Pancreas (tissue), 10 donors: ENCODE results near the gene APOA4. TPM values are rescaled to one million over a fixed set of nuclear protein-coding genes. Genes with fewer than 3 reads are reported as not detected.
"Not testable (repeated sequence)": the region's sequence is repeated elsewhere in the genome, so short reads cannot be mapped to it uniquely, and the experiment has no call there.

Experiments
- ATAC-seq, 4 donors: fragments of 200-7000 bp; cut with Tn5 transposase; one replicate each; pipeline versions ENCODE4 v1.8.0 to v1.9.1; 2020; ENCODE audit warnings: mild to moderate bottlenecking in 4 of 4, moderate library complexity in 4 of 4
- DNase-seq, 6 donors: peaks; one replicate each; pipeline ENCODE4 v3.0.0-alpha.2; 2020
- FAIRE-seq: peaks from 2 replicates; lab custom pipeline; 2012; peaks lifted over from hg19 to GRCh38; lab: Jason Lieb, UNC
- H3K27ac ChIP-seq, 4 donors: fragments of 200-600 bp; sonication (generic); 1 replicate in 3 of 4; 2 replicates in 1 of 4; pipeline versions ENCODE4 v1.5.0 to v1.8.0; 2020
- H3K27me3 ChIP-seq, 4 donors: fragments of 200-600 bp; one replicate each; pipeline ENCODE4 v1.8.0; 2021
- H3K36me3 ChIP-seq, 3 donors: fragments of 200-600 bp; sonication (generic) in 1 of 3; one replicate each; pipeline versions ENCODE4 v1.5.0 to v1.8.0; 2020 to 2021
- H3K4me1 ChIP-seq, 3 donors: fragments of 200-600 bp; one replicate each; pipeline ENCODE4 v1.8.0; 2021
- H3K4me3 ChIP-seq, 4 donors: fragments of 200-600 bp; sonication (generic) in 2 of 4; one replicate each; pipeline versions ENCODE4 v1.5.0 to v1.8.0; 2020 to 2021
- H3K9me3 ChIP-seq, 4 donors: fragments of 200-600 bp; one replicate each; pipeline ENCODE4 v1.8.0; 2021
- WGBS, 2 donors: extraction: QIAGEN DNeasy Blood & Tissue Kit; methylation state at CpG; one replicate each; pipeline ENCODE4 v1.1.7; 2013; 5-methylcytosine and 5-hydroxymethylcytosine counted together
- intact Hi-C, 3 donors: fragments of 100-400 bp; cut with DNase I; formaldehyde crosslinking; loops; one replicate each; pipeline versions ENCODE4 v1.11.1 to v1.14.2; 2022
- polyA plus RNA-seq, 2 donors: library from polyadenylated mRNA; stranded (reverse); fragments of 200-250 nt; gene quantifications; one replicate each; pipeline ENCODE4 v1.2.3, GENCODE V29; 2013
- total RNA-seq, 6 donors: library from RNA; stranded (reverse); fragmentation: NEBNext Ultra II Directional in 4 of 6; extraction: Animal tissue kit (Norgen Biotek cat#: 25700) in 4 of 6; gene quantifications; one replicate each; pipeline versions ENCODE4 v1.2.1 to v1.2.4, GENCODE V29; 2021 to 2023
- TF ChIP-seq, protein P1 (sequence below), 4 donors: fragments of 200-600 bp; sonication (generic) in 3 of 4; IDR thresholded peaks; one replicate each; pipeline versions ENCODE4 v1.5.0 to v1.8.0; 2021; ENCODE audit warnings: antibody characterized with exemption in 4 of 4
- donor health status: healthy with polysubstance abuse.
- donor health status: DM: no; HTN: no; CAD: no; lungs with moderate emphysema.
- donor health status: DM: no; HTN: no; CAD: no.
- donor health status: control.
- donor health status: control.
- donor health status: Bipolar disorder and iron deficiency.
- donor health status: DM: yes; HTN: yes; CAD: no.
- donor health status: DM: no; HTN: no; CAD: no.
- donor health status: DM: no; HTN: no; CAD: no.
- donor health status: DM: yes; HTN: yes; CAD: no.

APOA4 gene
- total and polyA plus RNA-seq, 8 donors, result 0.33 TPM; not detected in 7

DNA sequence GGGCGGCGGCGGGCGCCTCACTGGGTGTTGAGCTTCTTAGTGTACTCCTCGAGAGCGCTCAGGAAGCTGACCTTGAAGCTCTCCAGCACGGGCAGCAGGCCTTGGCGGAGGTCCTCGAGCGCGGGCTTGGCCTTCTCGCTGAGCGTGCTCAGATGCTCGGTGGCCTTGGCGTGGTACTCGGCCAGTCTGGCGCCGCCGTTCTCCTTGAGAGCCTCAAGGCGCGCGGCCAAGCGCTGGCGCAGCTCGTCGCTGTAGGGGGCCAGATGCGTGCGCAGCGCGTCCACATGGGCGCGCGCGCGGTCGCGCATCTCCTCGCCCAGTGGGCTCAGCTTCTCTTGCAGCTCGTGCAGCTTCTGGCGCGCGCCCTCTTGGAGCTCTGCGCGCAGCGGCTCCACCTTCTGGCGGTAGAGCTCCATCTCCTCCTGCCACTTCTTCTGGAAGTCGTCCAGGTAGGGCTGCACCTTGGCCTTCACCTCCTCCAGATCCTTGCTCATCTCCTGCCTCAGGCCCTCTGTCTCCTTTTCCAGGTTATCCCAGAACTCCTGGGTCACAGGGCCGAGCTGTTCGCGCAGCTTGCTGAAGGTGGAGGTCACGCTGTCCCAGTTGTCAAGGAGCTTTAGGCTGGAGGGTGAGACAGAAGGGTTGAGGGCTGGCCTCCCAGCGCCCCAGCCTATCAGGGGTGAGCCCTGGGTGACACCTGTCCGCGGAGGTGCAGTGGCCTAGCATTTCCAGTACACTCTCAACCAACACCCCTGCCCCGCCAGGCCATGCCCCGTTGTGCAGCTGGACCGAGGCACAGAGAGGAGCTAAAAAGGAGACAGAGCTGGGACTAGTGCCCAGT is 12.9 kb upstream of the APOA4 start:
- Histone ChIP-seq H3K4me3 (peak overlapping the region in 3 of 4 donors; percentile 9 to 39 (median 12)), H3K4me1 (peaks cover 0 to 10% (median 6%) of the 10 kb centered on the region in 3 donors), H3K27ac (peak overlapping the region in 2 of 4 donors; percentile 42 to 46), H3K9me3 (no peaks in the 10 kb centered on the region), H3K27me3 (no peaks in the 10 kb centered on the region), H3K36me3 (no peaks in the 10 kb centered on the region)
- TF ChIP-seq, protein P1, sequence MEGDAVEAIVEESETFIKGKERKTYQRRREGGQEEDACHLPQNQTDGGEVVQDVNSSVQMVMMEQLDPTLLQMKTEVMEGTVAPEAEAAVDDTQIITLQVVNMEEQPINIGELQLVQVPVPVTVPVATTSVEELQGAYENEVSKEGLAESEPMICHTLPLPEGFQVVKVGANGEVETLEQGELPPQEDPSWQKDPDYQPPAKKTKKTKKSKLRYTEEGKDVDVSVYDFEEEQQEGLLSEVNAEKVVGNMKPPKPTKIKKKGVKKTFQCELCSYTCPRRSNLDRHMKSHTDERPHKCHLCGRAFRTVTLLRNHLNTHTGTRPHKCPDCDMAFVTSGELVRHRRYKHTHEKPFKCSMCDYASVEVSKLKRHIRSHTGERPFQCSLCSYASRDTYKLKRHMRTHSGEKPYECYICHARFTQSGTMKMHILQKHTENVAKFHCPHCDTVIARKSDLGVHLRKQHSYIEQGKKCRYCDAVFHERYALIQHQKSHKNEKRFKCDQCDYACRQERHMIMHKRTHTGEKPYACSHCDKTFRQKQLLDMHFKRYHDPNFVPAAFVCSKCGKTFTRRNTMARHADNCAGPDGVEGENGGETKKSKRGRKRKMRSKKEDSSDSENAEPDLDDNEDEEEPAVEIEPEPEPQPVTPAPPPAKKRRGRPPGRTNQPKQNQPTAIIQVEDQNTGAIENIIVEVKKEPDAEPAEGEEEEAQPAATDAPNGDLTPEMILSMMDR (IDR thresholded peaks at IDR 0.05), result peak in 3 of 4 donors; percentile 30 to 50 (median 36)
- WGBS, 2 donors, result 10 to 11% methylated on average over 57 of the region's 57 CpGs
- FAIRE-seq (no peak), ATAC-seq (peak; percentile 80 to 90 (median 88)), DNase-seq (peak; percentile 75 to 97 (median 86))
- intact Hi-C loops, result no loop called here

DNA sequence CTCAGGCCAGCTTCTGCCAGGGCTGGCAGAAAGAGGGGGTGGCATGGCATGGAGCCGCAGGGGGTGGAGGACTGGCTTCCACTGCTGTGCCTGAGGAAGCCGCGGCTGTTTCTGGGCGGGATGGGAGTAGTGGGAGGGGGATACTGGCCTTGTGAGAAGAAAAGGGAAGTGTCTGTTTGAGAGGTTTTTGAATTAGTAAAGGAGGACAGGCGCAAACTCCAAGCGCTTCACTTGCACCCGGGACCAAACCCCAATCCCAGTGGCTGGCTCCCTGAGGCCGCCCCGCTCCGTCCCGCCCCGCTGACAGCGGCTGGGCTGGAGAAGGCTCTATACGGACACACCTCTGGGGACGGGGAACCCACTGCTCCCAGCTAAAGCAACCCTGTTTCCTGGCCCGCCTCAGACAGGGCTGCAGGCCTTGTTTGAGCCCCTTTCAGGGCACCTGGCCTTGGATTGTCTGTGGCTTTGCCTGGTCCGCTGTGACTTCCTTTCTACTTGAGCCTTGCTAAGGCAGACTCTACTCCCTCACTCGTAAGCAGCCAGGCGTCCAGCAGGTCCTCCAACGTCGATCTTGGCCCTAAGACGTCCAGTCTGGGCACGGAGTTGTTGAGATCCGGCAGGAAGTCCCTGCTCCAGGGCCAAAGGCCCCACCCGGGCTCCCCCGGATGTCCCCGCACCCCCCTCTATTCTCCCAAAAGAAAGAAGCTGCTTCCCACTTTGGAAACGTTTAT is 12.1 kb upstream of the APOA4 start:
- ATAC-seq, result peak; percentile 12 to 24 (median 21)
- Histone ChIP-seq H3K4me1 (peaks cover 0 to 10% (median 6%) of the 10 kb centered on the region in 3 donors), H3K9me3 (no peaks in the 10 kb centered on the region), H3K36me3 (no peaks in the 10 kb centered on the region), H3K27me3 (no peaks in the 10 kb centered on the region), H3K4me3 (peak overlapping the region in 2 of 4 donors; percentile 9 to 39), H3K27ac (peak overlapping the region in 2 of 4 donors; percentile 42 to 46)
- peak in 1 of 6 donors; percentile 66 for DNase-seq
- TF ChIP-seq, protein P1 (IDR thresholded peaks at IDR 0.05), result no peak
- FAIRE-seq, result no peak
- WGBS, 2 donors, result 68 to 70% methylated on average over 28 of the region's 28 CpGs
- intact Hi-C loops, result no loop called here

GRCh38 chr11:116834535-116835041 is 11.5 kb upstream of the APOA4 start:
- not testable (repeated sequence) for H3K36me3 ChIP-seq, FAIRE-seq, H3K9me3 ChIP-seq, H3K27ac ChIP-seq, ATAC-seq, H3K27me3 ChIP-seq, H3K4me3 ChIP-seq, DNase-seq, H3K4me1 ChIP-seq
- 82% methylated on average over 13 of the region's 13 CpGs for WGBS, 2 donors
- intact Hi-C loops, result loop anchor here in 1 of 3 donors (5.0 kb wide), 1 partner anchor 42 kb away; the partner anchor contains the start of gene APOA5

DNA sequence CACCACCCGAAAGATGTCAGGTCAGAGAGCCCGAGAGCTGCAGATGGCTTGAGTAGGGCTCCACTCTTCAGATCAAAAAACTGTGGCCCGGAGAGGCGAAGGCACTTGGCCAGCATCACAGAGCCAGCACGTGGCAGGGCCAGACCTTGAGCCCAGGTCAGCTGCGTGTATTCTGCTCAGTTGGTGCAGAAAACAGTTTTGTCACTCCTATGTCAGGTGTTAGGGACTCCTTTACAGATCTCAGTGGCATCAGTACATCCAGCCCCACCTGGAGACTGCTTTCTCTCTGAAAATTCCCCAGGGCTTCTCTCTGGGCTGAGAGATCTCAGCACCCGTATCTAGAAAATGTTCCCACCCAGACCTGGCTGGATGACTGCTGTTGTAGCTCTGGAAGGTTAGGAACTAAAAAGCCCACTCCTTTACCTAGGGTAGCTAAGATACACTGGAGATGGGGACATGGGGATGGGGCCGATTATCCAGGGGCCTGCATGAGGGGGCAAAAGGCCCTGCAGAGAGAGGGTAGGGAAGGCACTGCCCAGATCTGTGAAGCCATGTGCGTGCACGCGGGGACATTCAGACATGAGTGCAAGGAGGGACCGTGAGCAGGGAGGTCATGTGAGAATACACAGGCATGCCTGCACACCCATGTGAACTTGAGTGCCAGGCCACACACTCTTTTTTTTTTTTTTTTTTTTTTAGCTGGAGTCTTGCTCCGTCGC is 10.9 kb upstream of the APOA4 start:
- DNase-seq (peak in 1 of 6 donors; percentile 58), ATAC-seq (peak in 2 of 4 donors; percentile 9 to 17), FAIRE-seq (no peak)
- no peak overlapping the region for H3K4me3 ChIP-seq
- no peaks in the 10 kb centered on the region for H3K27me3 ChIP-seq
- intact Hi-C loops, result loop anchor here in 1 of 3 donors (5.0 kb wide), 1 partner anchor 42 kb away; the partner anchor contains the start of gene APOA5
- peaks cover 0 to 10% (median 6%) of the 10 kb centered on the region in 3 donors for H3K4me1 ChIP-seq
- TF ChIP-seq, protein P1 (IDR thresholded peaks at IDR 0.05), result no peak
- no peak overlapping the region for H3K27ac ChIP-seq
- WGBS, 2 donors, result 76 to 78% methylated on average over 14 of the region's 14 CpGs
- H3K9me3 ChIP-seq, result no peaks in the 10 kb centered on the region
- no peaks in the 10 kb centered on the region for H3K36me3 ChIP-seq
